Liver (tissue), 2 donors: ENCODE measurements around the gene CDH20.

Experiments used
- CTCF ChIP-seq: fragments of 150-350 bp; IDR thresholded peaks from 2 replicates; pipeline ENCODE4 v1.5.1; 2017; ENCODE audit warnings: improper control_type of control experiment, low read depth, low read length; ENCODE audit not compliant: missing input control
- TF ChIP-seq, protein P1 (sequence below): IDR thresholded peaks from 2 replicates; pipeline ENCODE4 v1.6.1; 2016; ENCODE audit warnings: antibody characterized with exemption
- donor health status: healthy.

- TF ChIP-seq, protein P1, sequence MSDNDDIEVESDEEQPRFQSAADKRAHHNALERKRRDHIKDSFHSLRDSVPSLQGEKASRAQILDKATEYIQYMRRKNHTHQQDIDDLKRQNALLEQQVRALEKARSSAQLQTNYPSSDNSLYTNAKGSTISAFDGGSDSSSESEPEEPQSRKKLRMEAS: no peak
- TF ChIP-seq CTCF: no peak
These were observed 86.5 kb downstream of the CDH20 start for GRCh38 chr18:61419763-61420162.
